Sigmoid colon (tissue), 7 donors: ENCODE measurements around the gene ABCA9. TPM values are rescaled to one million over a fixed set of nuclear protein-coding genes. Genes with fewer than 3 reads are reported as not detected.
A peak's percentile ranks its signal among the peaks of the same experiment; 100 is the strongest.

ENCODE experiments used
- DNase-seq: peaks from one replicate; pipeline ENCODE4 v3.0.0-alpha.2; 2019
- H3K27ac ChIP-seq, 4 donors: fragments of 200-600 bp; sonication (generic); one replicate each; pipeline ENCODE4 v1.5.1; 2016 to 2019; ENCODE audit warnings: mild to moderate bottlenecking in 1 of 4
- H3K27me3 ChIP-seq, 3 donors: fragments of 200-600 bp; sonication (generic); one replicate each; pipeline ENCODE4 v1.5.1; 2019; ENCODE audit warnings: mild to moderate bottlenecking in 1 of 3
- H3K36me3 ChIP-seq, 4 donors: fragments of 200-600 bp; sonication (generic); one replicate each; pipeline ENCODE4 v1.5.1; 2016 to 2019
- H3K4me1 ChIP-seq, 4 donors: fragments of 200-600 bp; sonication (generic); one replicate each; pipeline ENCODE4 v1.5.1; 2017 to 2019
- H3K4me3 ChIP-seq, 4 donors: fragments of 200-600 bp; sonication (generic); one replicate each; pipeline ENCODE4 v1.5.1; 2017 to 2019; ENCODE audit warnings: mild to moderate bottlenecking in 2 of 4, moderate library complexity in 1 of 4
- H3K9me3 ChIP-seq, 4 donors: fragments of 200-600 bp in 3 of 4; sonication (generic) in 3 of 4; one replicate each; pipeline versions ENCODE4 v1.5.1 to v1.6.1; 2013 to 2019
- EP300 ChIP-seq, 4 donors: sonication (generic); formaldehyde crosslinking; IDR thresholded peaks; one replicate each; pipeline ENCODE4 v1.6.1; 2017; ENCODE audit warnings: antibody characterized with exemption in 4 of 4
- POLR2A ChIP-seq, 2 donors: fragments of 450-650 bp; IDR thresholded peaks; one replicate each; pipeline ENCODE4 v1.6.1; 2016; ENCODE audit warnings: antibody characterized with exemption in 2 of 2, mild to moderate bottlenecking in 2 of 2, moderate library complexity in 2 of 2
- POLR2AphosphoS5 ChIP-seq, 4 donors: sonication (generic); formaldehyde crosslinking; IDR thresholded peaks; one replicate each; pipeline ENCODE4 v1.6.1; 2017; ENCODE audit warnings: antibody characterized with exemption in 4 of 4
- whole genome bisulfite sequencing, 2 donors: extraction: QIAGEN DNeasy Blood & Tissue Kit; methylation state at CpG; one replicate each; pipeline ENCODE4 v1.1.7; 2013; 5-methylcytosine and 5-hydroxymethylcytosine counted together
- intact Hi-C: fragments of 100-400 bp; cut with DNase I; formaldehyde crosslinking; loops from one replicate; pipeline ENCODE4 v1.15.1; 2023
- polyA plus RNA-seq, 3 donors: library from polyadenylated mRNA; stranded (reverse); fragments of 200-250 nt; gene quantifications; one replicate each; pipeline ENCODE4 v1.2.3, GENCODE V29; 2013
- total RNA-seq, 4 donors: library from RNA; depleted of rRNA; stranded (reverse); fragments of >200 nt; gene quantifications; one replicate each; pipeline ENCODE4 v1.1.0, GENCODE V29; 2016
- TF ChIP-seq, protein P1 (sequence below), 4 experiments: fragments of 450-650 bp in 3 of 4; fragments of 200-600 bp in 1 of 4; IDR thresholded peaks; one replicate each; pipeline ENCODE4 v1.5.1; 2016 to 2019; ENCODE audit warnings: antibody characterized with exemption in 4 of 4, mild to moderate bottlenecking in 3 of 4, moderate library complexity in 2 of 4
- donor health status: healthy with polysubstance abuse.
- donor health status: Bipolar disorder and iron deficiency.
- donor health status: healthy.

The ABCA9 gene, protein sequence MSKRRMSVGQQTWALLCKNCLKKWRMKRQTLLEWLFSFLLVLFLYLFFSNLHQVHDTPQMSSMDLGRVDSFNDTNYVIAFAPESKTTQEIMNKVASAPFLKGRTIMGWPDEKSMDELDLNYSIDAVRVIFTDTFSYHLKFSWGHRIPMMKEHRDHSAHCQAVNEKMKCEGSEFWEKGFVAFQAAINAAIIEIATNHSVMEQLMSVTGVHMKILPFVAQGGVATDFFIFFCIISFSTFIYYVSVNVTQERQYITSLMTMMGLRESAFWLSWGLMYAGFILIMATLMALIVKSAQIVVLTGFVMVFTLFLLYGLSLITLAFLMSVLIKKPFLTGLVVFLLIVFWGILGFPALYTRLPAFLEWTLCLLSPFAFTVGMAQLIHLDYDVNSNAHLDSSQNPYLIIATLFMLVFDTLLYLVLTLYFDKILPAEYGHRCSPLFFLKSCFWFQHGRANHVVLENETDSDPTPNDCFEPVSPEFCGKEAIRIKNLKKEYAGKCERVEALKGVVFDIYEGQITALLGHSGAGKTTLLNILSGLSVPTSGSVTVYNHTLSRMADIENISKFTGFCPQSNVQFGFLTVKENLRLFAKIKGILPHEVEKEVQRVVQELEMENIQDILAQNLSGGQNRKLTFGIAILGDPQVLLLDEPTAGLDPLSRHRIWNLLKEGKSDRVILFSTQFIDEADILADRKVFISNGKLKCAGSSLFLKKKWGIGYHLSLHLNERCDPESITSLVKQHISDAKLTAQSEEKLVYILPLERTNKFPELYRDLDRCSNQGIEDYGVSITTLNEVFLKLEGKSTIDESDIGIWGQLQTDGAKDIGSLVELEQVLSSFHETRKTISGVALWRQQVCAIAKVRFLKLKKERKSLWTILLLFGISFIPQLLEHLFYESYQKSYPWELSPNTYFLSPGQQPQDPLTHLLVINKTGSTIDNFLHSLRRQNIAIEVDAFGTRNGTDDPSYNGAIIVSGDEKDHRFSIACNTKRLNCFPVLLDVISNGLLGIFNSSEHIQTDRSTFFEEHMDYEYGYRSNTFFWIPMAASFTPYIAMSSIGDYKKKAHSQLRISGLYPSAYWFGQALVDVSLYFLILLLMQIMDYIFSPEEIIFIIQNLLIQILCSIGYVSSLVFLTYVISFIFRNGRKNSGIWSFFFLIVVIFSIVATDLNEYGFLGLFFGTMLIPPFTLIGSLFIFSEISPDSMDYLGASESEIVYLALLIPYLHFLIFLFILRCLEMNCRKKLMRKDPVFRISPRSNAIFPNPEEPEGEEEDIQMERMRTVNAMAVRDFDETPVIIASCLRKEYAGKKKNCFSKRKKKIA (N-terminal part only)
- total RNA-seq = 10 to 100 TPM; 11.1 to 74.5 (median 41.7) TPM
- polyA plus RNA-seq = 1 to 10 TPM in 2 of 3 donors, under 1 TPM in 1; 0.23 to 6.0 (median 1.5) TPM

DNA sequence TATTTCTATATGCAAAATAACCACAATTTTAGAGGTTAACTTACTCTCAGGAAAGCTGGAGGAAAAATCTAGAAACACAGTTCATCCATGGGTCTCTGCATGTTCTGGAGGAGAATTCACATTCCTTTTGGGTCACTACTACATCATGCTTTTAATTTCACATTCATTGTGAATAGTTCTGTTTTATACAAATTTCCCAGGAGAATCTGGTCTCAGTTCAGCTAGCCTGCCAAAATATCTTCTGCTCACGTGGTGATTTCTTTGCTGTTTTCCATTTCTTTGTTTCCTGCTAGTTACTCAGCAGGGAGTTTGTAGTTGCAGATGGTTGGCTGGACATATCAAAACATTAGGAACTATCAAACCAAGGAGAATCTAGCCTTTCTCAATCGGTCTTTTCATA, at the start of gene ABCA9:
TSS of gene ABCA9 (minus strand) at position 106 of the 400 bp plus-strand sequence. CDS start 9,801 bp downstream, outside the sequence.
- Histone ChIP-seq H3K27ac (peak within 1 kb of the TSS; percentile 43 to 56 (median 48)), H3K4me1 (peaks cover 0 to 5% (median 0%) of the 10 kb centered on the region in 4 donors), H3K36me3 (no peaks in the 10 kb centered on the region), H3K27me3 (no peaks in the 10 kb centered on the region), H3K9me3 (no peaks in the 10 kb centered on the region), H3K4me3 (peak within 1 kb of the TSS; percentile 1 to 25 (median 20))
- TF ChIP-seq EP300 (IDR thresholded peaks at IDR 0.05) = no peak
- peak in 3 of 4 donors; percentile 31 to 72 (median 45) for TF ChIP-seq POLR2AphosphoS5 (IDR thresholded peaks at IDR 0.05)
- TF ChIP-seq, protein P1, sequence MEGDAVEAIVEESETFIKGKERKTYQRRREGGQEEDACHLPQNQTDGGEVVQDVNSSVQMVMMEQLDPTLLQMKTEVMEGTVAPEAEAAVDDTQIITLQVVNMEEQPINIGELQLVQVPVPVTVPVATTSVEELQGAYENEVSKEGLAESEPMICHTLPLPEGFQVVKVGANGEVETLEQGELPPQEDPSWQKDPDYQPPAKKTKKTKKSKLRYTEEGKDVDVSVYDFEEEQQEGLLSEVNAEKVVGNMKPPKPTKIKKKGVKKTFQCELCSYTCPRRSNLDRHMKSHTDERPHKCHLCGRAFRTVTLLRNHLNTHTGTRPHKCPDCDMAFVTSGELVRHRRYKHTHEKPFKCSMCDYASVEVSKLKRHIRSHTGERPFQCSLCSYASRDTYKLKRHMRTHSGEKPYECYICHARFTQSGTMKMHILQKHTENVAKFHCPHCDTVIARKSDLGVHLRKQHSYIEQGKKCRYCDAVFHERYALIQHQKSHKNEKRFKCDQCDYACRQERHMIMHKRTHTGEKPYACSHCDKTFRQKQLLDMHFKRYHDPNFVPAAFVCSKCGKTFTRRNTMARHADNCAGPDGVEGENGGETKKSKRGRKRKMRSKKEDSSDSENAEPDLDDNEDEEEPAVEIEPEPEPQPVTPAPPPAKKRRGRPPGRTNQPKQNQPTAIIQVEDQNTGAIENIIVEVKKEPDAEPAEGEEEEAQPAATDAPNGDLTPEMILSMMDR (IDR thresholded peaks at IDR 0.05) = no peak
- TF ChIP-seq POLR2A (IDR thresholded peaks at IDR 0.05) = no peak
- WGBS, 2 donors = 44 to 66% methylated on average over 2 of the region's 2 CpGs
- DNase-seq = no peak
- intact Hi-C loops = loop anchor here (10.0 kb wide), 1 partner anchor 174 kb away; no protein-coding TSS in a partner anchor

DNA sequence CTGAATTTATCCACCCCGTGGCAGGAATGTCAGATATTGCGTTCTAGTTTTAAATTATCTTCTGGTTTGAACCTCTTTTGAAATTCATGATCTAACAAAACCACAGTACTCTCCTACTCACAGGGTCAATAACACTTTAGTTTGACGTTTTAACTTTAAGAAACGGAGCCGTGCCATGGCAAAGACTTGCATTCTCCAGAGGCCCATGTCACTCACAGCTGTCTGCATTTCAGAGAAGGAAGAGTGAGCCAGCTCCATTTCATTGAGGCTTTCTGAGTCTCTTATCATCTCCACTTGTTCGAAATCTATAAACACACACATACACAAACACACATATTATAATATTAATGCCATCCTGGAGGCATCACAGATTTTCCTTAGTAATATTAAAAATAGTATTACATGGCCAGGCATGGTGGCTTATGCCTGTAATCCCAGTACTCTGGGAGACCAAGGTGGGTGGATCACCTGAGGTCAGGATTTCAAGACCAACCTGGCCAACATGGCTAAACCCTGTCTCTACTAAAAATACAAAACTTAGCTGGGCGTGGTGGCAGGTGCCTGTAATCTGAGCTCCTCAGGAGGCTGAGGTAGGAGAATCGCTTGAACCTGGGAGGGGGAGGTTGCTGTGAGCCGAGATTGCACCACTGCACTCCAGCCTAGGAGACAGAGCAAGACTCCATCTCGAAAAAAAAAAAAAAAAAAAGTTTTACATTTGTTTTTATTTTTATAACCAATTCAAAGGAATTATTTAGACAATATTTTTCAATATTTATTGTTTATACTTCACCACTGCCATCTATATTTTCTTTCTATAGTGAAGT, 45.4 kb upstream of the ABCA9 start:
- intact Hi-C loops = no loop called here
- Histone ChIP-seq H3K4me3 (no peak overlapping the region), H3K4me1 (no peaks in the 10 kb centered on the region), H3K27ac (no peak overlapping the region), H3K27me3 (no peaks in the 10 kb centered on the region), H3K9me3 (no peaks in the 10 kb centered on the region), H3K36me3 (peaks cover 0 to 9% (median 0%) of the 10 kb centered on the region in 4 donors)
- 88 to 92% methylated on average over 10 of the region's 10 CpGs for WGBS, 2 donors
- TF ChIP-seq POLR2A (IDR thresholded peaks at IDR 0.05) (no peak), POLR2AphosphoS5 (IDR thresholded peaks at IDR 0.05) (no peak), EP300 (IDR thresholded peaks at IDR 0.05) (no peak)
- TF ChIP-seq, protein P1 (IDR thresholded peaks at IDR 0.05) = no peak
- DNase-seq = no peak

DNA sequence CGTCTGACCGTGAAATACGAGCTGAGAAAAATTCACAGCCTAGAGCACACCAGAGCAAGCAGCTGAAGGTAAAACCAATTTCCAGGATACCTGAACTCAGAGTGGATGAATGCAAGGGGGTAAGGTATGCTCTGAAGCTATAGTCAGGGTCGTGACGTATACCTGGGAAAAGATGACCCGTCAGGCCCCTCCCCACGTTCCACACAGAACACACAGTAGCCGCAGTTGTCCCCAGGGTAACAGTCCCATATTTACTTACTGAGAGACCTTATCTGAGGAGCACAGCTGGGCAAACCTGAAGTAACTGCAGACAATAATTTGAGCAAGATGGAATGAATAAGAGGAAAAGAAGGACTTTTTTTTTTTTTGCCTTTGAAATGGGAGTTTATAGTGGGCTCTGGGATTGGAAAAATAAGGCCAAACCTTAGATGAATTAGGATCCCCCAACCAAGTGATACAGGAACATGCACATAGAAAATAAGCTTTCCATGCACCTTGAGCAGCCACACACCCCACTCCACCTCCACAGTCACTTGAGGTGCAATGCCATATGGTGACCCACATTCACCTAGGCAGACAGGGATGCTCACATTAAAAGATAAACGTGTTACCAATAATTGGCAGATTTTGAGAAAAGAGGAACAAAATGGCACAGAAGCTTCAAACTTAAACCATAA, 43.0 kb upstream of the ABCA9 start:
- Histone ChIP-seq H3K4me1 (no peaks in the 10 kb centered on the region), H3K27me3 (no peaks in the 10 kb centered on the region), H3K4me3 (no peak overlapping the region), H3K36me3 (peaks cover 0 to 9% (median 0%) of the 10 kb centered on the region in 4 donors), H3K27ac (no peak overlapping the region), H3K9me3 (no peaks in the 10 kb centered on the region)
- WGBS, 2 donors = 84 to 86% methylated on average over 9 of the region's 9 CpGs
- TF ChIP-seq, protein P1 (IDR thresholded peaks at IDR 0.05) = no peak
- no peak for TF ChIP-seq POLR2A (IDR thresholded peaks at IDR 0.05)
- TF ChIP-seq POLR2AphosphoS5 (IDR thresholded peaks at IDR 0.05) = no peak
- no peak for TF ChIP-seq EP300 (IDR thresholded peaks at IDR 0.05)
- intact Hi-C loops = no loop called here
- no peak for DNase-seq
